ENCODE data around the gene PFKFB4.

DNA sequence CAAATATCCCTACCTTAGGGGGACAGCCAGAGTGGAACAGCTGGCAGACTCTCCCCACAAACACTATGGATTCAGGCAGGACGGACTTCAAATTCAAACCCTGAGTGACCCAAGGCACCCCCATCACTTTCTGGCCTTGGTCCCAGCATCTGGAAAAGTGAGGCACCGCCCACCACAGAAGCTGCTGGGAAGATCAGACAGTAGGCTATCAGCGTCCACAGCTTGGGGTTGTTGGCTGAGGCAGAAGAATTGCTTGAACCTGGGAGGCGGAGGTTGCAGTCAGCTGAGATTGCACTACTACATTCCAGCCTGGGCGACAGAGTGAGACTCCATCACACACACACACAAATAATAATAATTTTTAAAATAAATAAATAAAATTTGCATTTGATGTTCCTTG lies 8.5 kb downstream of the PFKFB4 start:
- TF ChIP-seq CTCF (IDR thresholded peaks at IDR 0.05), result no peak
- no peak for TF ChIP-seq EZH2 (IDR thresholded peaks at IDR 0.05; ENCODE audit: borderline replicate concordance, insufficient read depth, low read depth, low read length, poor library complexity, severe bottlenecking)

Data from B cell (primary cell).